Hepatocyte (in vitro differentiated cells): ENCODE data around the gene IRX2.

Experiments used
- EZH2 ChIP-seq: fragments of 200-600 bp; sonication (generic); IDR thresholded peaks from 2 replicates; pipeline ENCODE4 v1.6.1; 2016; ENCODE audit warnings: antibody characterized with exemption, mild to moderate bottlenecking, borderline replicate concordance
- TF ChIP-seq, protein P1 (sequence below): fragments of 200-600 bp; sonication (generic); IDR thresholded peaks from 2 replicates; pipeline ENCODE4 v1.5.1; 2016; ENCODE audit warnings: antibody characterized with exemption, mild to moderate bottlenecking; ENCODE audit not compliant: poor library complexity

DNA sequence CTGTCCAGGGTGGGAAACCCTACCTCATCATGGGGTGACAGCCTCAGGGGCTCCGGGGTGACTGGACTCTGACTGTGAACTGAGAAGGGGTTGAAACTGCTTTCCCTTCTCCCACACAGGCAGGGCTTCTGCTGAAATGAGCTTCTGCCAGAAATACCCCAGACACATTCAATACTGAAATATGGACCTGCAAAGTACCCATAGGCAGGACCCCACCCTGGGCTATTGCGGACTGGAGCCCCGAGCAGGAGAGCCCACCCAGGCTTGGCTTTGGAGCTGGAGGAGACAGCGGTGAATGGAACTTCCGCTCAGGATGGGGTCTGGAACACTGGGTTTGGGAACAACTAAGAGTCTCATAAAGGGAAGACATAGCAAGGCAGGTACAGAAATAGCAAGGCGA lies 37.5 kb downstream of the IRX2 start:
- TF ChIP-seq, protein P1, sequence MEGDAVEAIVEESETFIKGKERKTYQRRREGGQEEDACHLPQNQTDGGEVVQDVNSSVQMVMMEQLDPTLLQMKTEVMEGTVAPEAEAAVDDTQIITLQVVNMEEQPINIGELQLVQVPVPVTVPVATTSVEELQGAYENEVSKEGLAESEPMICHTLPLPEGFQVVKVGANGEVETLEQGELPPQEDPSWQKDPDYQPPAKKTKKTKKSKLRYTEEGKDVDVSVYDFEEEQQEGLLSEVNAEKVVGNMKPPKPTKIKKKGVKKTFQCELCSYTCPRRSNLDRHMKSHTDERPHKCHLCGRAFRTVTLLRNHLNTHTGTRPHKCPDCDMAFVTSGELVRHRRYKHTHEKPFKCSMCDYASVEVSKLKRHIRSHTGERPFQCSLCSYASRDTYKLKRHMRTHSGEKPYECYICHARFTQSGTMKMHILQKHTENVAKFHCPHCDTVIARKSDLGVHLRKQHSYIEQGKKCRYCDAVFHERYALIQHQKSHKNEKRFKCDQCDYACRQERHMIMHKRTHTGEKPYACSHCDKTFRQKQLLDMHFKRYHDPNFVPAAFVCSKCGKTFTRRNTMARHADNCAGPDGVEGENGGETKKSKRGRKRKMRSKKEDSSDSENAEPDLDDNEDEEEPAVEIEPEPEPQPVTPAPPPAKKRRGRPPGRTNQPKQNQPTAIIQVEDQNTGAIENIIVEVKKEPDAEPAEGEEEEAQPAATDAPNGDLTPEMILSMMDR = no peak
- no peak for TF ChIP-seq EZH2
